Activated CD4-positive, alpha-beta T cell treated with anti-CD3 and anti-CD28 coated beads for 36 hours (primary cell): ENCODE data around the gene ABCC6. TPM values are rescaled to one million over a fixed set of nuclear protein-coding genes. Genes with fewer than 3 reads are reported as not detected.
"Not testable (repeated sequence)": the region's sequence is repeated elsewhere in the genome, so short reads cannot be mapped to it uniquely, and the experiment has no call there.

Experiments used
- ATAC-seq: fragments of 200-7000 bp; cut with Tn5 transposase; one replicate; pipeline ENCODE4 v1.10.0; 2021; ENCODE audit warnings: mild to moderate bottlenecking, moderate library complexity
- CTCF ChIA-PET: fragments of 350-600 bp; sonication (Branson Sonifier 250); formaldehyde crosslinking; loops from one replicate; lab custom pipeline; 2021; ENCODE audit warnings: antibody characterized with exemption; lab: Charles Lee
- POLR2A ChIA-PET: fragments of 350-600 bp; sonication (Branson Sonifier 250); formaldehyde crosslinking; loops from one replicate; lab custom pipeline; 2021; ENCODE audit warnings: antibody characterized with exemption, inconsistent platforms; lab: Charles Lee
- DNase-seq: peaks from one replicate; pipeline ENCODE4 v3.0.0-alpha.2; 2020
- H3K27ac Mint-ChIP-seq: one replicate; pipeline ENCODE4 v1.8.0; 2021; ENCODE audit warnings: mixed read lengths
- H3K27me3 Mint-ChIP-seq: one replicate; pipeline ENCODE4 v1.8.0; 2021; ENCODE audit warnings: mixed read lengths
- H3K36me3 Mint-ChIP-seq: one replicate; pipeline ENCODE4 v1.8.0; 2021; ENCODE audit warnings: low read depth, mixed read lengths
- H3K4me1 Mint-ChIP-seq: one replicate; pipeline ENCODE4 v1.8.0; 2021; ENCODE audit warnings: mixed read lengths
- H3K4me3 Mint-ChIP-seq: one replicate; pipeline ENCODE4 v1.8.0; 2021; ENCODE audit warnings: mild to moderate bottlenecking, moderate library complexity, mixed read lengths
- H3K9me3 Mint-ChIP-seq: one replicate; pipeline ENCODE4 v1.8.0; 2021; ENCODE audit warnings: low read depth, mixed read lengths
- intact Hi-C, 2 experiments: fragments of 100-400 bp; cut with DNase I in 1 of 2; cut with micrococcal nuclease in 1 of 2; formaldehyde crosslinking; loops; one replicate each; pipeline versions ENCODE4 v1.14.2 to v1.15.1; 2022 to 2024; cut with DNase I, micrococcal nuclease
- total RNA-seq, 2 experiments: library from RNA; stranded (reverse); gene quantifications; one replicate each; pipeline ENCODE4 v1.2.3, GENCODE V29; 2021

ABCC6 gene
- total RNA-seq, 2 experiments from 2014 or later, result 0.07 TPM; not detected in 1

DNA sequence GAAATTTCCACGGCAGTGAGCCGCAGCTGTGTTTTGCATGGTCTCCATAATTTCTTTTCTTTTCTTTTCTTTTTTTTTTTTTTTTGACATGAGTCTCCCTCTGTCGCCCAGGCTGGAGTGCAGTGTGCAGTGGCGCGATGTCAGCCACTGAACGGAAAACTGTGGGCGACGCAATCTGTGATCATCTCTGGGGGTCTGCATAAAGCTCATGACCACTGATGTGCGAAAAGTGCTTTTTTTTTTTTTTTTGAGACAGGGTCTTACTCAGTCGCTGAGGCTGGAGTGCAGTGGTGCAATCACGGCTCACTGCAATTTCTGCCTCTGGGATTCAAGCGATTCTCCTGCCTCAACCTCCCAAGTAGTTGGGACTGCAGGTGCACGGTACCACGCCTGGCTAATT, 117.6 kb downstream of the ABCC6 start:
- CTCF ChIA-PET, result interaction anchor here (0.6 kb wide), 1 partner anchor 1093 kb away, joined by 3 read pairs; no protein-coding TSS in a partner anchor
- no peak overlapping the region for H3K27ac Mint-ChIP-seq
- POLR2A ChIA-PET, result no interaction called here
- no peak for ATAC-seq
- no peak overlapping the region for H3K4me3 Mint-ChIP-seq
- peaks cover 65% of the 10 kb centered on the region for H3K36me3 Mint-ChIP-seq
- DNase-seq, result no peak
- H3K9me3 Mint-ChIP-seq, result no peaks in the 10 kb centered on the region
- intact Hi-C loops, result no loop called here
- no peaks in the 10 kb centered on the region for H3K4me1 Mint-ChIP-seq
- no peaks in the 10 kb centered on the region for H3K27me3 Mint-ChIP-seq

DNA sequence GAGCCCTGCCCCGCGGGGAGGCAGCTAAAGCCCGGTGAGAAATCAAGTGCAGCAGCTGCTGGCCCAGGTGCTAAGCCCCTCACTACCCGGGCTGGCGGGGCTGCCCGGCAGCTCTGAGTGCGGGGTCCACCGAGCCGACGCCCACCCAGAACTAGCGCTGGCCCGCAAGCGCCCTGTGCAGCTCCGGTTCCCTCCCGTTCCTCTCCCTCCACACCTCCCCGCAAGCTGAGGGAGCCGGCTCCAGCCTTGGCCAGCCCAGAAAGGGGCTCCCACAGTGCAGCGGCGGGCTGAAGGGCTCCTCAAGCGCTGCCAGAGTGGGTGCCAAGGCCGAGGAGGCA, 118.5 kb downstream of the ABCC6 start:
- intact Hi-C loops, H3K4me1 Mint-ChIP-seq, ATAC-seq, POLR2A ChIA-PET, H3K9me3 Mint-ChIP-seq, H3K27ac Mint-ChIP-seq, H3K27me3 Mint-ChIP-seq, H3K4me3 Mint-ChIP-seq, DNase-seq: not testable (repeated sequence)
- peaks cover 61% of the 10 kb centered on the region for H3K36me3 Mint-ChIP-seq
- CTCF ChIA-PET, result interaction anchor here (0.7 kb wide), 1 partner anchor 16 kb away, joined by 4 read pairs; no protein-coding TSS in a partner anchor

DNA sequence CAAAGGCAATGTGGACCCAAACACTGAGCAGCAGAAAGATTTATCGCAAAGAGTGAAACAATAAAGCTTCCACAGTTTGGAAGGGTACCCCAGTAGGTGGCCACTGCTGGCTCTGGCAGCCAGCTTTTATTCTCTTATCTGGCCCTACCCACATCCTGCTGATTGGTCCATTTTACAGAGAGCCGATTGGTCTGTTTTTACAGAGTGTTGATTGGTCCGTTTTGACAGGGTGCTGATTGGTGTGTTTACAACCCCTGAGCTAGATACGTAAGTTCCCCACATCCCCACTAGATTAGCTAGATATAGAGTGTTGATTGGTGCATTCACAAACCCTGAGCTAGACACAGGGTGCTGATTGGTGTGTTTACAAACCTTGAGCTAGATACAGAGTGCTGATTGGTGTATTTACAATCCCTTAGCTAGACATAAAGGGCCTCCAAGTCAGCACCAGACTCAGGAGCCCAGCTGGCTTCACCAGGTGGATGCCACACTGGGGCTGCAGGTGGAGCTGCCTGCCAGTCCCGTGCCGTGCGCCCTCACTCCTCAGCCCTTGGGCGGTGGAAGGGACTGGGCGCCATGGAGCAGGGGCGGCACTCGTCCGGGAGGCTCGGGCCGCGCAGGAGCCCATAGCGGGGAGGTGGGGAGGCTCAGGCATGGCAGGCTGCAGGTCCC, 119.0 kb downstream of the ABCC6 start:
- H3K4me3 Mint-ChIP-seq, intact Hi-C loops, H3K9me3 Mint-ChIP-seq, POLR2A ChIA-PET, H3K4me1 Mint-ChIP-seq, H3K27ac Mint-ChIP-seq, H3K27me3 Mint-ChIP-seq, DNase-seq, ATAC-seq: not testable (repeated sequence)
- peaks cover 57% of the 10 kb centered on the region for H3K36me3 Mint-ChIP-seq
- CTCF ChIA-PET, result interaction anchor here (0.7 kb wide), 1 partner anchor 17 kb away, joined by 4 read pairs; no protein-coding TSS in a partner anchor

DNA sequence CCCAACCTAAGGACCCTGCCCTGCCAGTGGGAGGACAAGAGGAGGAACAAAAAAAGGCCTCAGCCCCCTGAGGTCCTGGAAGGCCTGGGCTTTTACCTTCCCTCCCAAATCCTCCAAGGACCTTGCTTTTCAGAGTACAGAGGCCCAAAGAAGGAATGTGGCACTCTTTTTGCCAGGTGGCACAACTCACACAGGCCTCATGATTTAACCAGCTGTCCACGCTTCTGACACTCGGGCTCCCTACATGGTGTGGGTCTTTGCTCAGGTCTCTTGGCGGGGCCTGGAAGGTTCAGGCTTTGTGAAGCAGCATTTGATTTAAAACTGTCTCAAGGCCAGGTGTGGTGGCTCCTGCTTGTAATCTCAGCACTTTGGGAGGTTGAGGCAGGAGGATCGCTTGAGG, 120.6 kb downstream of the ABCC6 start:
- no peaks in the 10 kb centered on the region for H3K4me1 Mint-ChIP-seq
- H3K27me3 Mint-ChIP-seq, result no peaks in the 10 kb centered on the region
- H3K4me3 Mint-ChIP-seq, result no peak overlapping the region
- intact Hi-C loops, result no loop called here
- DNase-seq (no peak), ATAC-seq (no peak)
- ChIA-PET CTCF (no interaction called here), POLR2A (no interaction called here)
- H3K9me3 Mint-ChIP-seq, result no peaks in the 10 kb centered on the region
- H3K27ac Mint-ChIP-seq, result no peak overlapping the region
- H3K36me3 Mint-ChIP-seq, result peaks cover 58% of the 10 kb centered on the region

DNA sequence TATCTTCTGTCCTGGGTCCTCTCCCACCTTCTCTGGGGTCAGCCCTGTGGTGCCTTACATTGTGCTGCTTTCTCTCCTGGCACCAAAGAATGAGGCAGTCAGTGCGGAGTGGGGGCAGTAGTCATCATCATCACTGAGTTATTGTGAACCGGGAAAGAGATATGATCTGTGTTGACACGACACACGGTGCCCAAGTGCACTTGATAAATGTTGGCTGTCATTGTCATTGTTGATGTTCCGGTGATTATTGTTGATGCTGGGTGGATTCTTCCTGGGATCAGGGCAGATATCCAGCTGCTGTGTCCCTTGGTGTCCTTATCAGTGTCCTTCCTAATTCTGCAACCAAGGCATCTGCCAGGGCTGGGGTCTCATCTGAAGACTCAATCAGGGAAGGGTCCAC, 121.7 kb downstream of the ABCC6 start:
- no peak overlapping the region for H3K27ac Mint-ChIP-seq
- ATAC-seq, result no peak
- no peak overlapping the region for H3K4me3 Mint-ChIP-seq
- peaks cover 62% of the 10 kb centered on the region for H3K36me3 Mint-ChIP-seq
- no peaks in the 10 kb centered on the region for H3K9me3 Mint-ChIP-seq
- POLR2A ChIA-PET, result no interaction called here
- intact Hi-C loops, result no loop called here
- H3K4me1 Mint-ChIP-seq, result no peaks in the 10 kb centered on the region
- no peak for DNase-seq
- CTCF ChIA-PET, result no interaction called here
- H3K27me3 Mint-ChIP-seq, result no peaks in the 10 kb centered on the region

DNA sequence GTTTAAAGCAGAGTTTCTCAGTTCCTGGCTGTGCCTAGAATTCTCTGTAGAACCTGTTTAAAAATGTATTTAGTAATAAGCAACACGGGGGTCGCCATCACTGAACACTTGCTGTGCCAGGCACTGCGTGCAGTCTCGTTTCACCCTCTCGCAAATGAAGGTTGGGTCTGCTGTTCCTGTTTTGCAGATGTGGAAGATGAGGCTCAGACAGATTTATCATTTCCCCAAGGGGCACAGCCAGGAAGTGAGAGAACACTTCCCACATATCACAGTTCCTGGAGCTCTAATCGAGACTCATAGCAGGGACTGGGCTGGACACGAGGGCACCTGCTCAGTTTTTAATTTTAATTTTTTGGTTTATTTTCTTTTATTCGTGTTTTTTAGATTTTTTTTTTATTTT, 122.7 kb downstream of the ABCC6 start:
- ATAC-seq (no peak), DNase-seq (no peak)
- intact Hi-C loops, result no loop called here
- H3K9me3 Mint-ChIP-seq, result no peaks in the 10 kb centered on the region
- H3K36me3 Mint-ChIP-seq, result peaks cover 62% of the 10 kb centered on the region
- ChIA-PET CTCF (no interaction called here), POLR2A (no interaction called here)
- H3K27me3 Mint-ChIP-seq, result no peaks in the 10 kb centered on the region
- H3K4me1 Mint-ChIP-seq, result no peaks in the 10 kb centered on the region
- H3K4me3 Mint-ChIP-seq, result no peak overlapping the region
- H3K27ac Mint-ChIP-seq, result no peak overlapping the region

DNA sequence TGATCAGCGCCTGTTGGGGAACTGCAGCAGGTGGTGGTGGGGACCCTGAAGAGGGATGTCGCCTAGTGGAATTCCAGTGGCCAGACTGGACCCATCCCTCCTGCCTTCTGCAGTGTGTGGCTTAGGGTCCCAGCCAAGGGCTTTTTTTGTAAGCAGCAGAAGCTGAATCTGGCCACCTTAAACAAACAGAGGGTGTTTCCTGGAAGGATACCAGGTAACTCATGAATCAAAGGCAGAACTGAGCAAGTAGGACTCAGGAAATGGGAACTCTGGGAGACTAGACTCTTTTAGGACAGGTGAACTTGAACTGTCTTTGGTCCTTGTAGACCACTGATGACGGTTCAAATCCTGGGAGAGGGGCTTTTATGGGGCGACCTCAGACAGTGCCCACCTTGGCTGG, 124.0 kb downstream of the ABCC6 start:
- Mint-ChIP-seq H3K36me3 (peaks cover 56% of the 10 kb centered on the region), H3K27ac (no peak overlapping the region), H3K4me1 (no peaks in the 10 kb centered on the region), H3K9me3 (no peaks in the 10 kb centered on the region), H3K27me3 (no peaks in the 10 kb centered on the region), H3K4me3 (no peak overlapping the region)
- POLR2A ChIA-PET, result no interaction called here
- DNase-seq (no peak), ATAC-seq (no peak)
- intact Hi-C loops, result no loop called here
- CTCF ChIA-PET, result no interaction called here

Other genes with a start within 250 kb of the ABCC6 start
- gene NOMO3, start 9.0 kb upstream of the ABCC6 start, total RNA-seq, result 10 to 100 TPM; 25.3 to 52.3 TPM
- 10 to 100 TPM in 1 of 2 experiments, 1 to 10 TPM in 1; 6.7 to 13.7 TPM for gene NPIPA7, start 155.6 kb upstream of the ABCC6 start, total RNA-seq